Measurements from ENCODE around the gene SRF. TPM values are rescaled to one million over a fixed set of nuclear protein-coding genes. Genes with fewer than 3 reads are reported as not detected.

SRF gene
- total RNA-seq (2022), result 31.3 and 32.1 TPM in 2 replicates
- percentile 76 among the genes with signal in this experiment for Bru-seq, nascent RNA
- BruChase-seq, experiment 1, labeled RNA remaining after a 2-hour chase, result percentile 82 among the genes with signal in this experiment
- percentile 90 among the genes with signal in this experiment for BruChase-seq, experiment 2, labeled RNA remaining after a 6-hour chase
- long read RNA-seq, full-length matches to known transcripts, result 10 of 17 reads
- long read RNA-seq, partial matches to known transcripts, result 0 of 17 reads
- long read RNA-seq, other reads (novel, unspliced or antisense), result 7 of 17 reads

DNA sequence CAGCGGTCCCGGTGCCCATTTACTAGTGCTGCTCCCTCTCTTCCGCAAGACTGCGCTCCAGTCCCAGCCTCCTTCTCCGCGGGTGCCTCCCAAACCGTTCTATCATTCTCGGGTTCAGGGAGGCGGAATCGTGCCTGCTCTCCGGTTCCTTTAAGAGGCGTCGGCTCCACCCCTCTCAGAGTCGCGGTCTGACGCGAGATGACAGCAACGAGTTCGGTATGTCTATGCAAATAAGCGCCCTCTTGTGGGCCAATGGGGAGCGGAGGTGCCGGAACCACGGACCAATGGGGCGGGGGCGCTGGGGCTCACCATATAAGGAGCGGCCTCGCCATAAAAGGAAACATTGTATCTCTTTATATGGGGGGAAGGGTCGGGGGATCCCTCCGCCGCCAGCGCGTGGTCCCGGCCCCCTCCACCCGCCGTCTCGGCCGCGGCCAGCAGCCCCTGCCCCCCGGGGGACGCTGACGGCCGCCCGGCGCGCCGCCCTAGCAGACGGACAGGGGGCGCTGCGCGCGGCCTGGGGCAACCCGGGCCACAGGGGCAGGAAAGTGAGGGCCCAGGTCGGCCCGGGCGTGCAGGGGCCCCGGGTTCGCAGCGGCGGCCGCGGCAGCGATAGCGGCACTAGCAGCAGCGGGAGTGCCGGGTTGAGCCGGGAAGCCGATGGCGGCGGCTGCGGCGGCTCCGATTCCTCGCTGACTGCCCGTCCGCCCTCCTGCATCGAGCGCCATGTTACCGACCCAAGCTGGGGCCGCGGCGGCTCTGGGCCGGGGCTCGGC, at the start of gene SRF:
Gene SRF (plus strand): TSS at position 339 of the 776 bp plus-strand sequence. CDS start 388 bp downstream, at position 727.
- Mint-ChIP-seq H3K4me1 (ENCODE audit: low read depth, unreplicated experiment) (peaks cover 12% of the 10 kb centered on the region), H3K4me3 (ENCODE audit: unreplicated experiment) (peak within 1 kb of the TSS; percentile 98), H3K27me3 (ENCODE audit: insufficient read depth, unreplicated experiment) (no peaks in the 10 kb centered on the region), H3K27ac (ENCODE audit: unreplicated experiment) (peak within 1 kb of the TSS; percentile 91), H3K36me3 (ENCODE audit: insufficient read depth, unreplicated experiment) (peaks cover 50% of the 10 kb centered on the region), H3K9me3 (ENCODE audit: unreplicated experiment) (no peaks in the 10 kb centered on the region)
- TF ChIP-seq, protein P1, sequence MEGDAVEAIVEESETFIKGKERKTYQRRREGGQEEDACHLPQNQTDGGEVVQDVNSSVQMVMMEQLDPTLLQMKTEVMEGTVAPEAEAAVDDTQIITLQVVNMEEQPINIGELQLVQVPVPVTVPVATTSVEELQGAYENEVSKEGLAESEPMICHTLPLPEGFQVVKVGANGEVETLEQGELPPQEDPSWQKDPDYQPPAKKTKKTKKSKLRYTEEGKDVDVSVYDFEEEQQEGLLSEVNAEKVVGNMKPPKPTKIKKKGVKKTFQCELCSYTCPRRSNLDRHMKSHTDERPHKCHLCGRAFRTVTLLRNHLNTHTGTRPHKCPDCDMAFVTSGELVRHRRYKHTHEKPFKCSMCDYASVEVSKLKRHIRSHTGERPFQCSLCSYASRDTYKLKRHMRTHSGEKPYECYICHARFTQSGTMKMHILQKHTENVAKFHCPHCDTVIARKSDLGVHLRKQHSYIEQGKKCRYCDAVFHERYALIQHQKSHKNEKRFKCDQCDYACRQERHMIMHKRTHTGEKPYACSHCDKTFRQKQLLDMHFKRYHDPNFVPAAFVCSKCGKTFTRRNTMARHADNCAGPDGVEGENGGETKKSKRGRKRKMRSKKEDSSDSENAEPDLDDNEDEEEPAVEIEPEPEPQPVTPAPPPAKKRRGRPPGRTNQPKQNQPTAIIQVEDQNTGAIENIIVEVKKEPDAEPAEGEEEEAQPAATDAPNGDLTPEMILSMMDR (IDR thresholded peaks at IDR 0.05; ENCODE audit: insufficient read depth in 1 of 2, low read depth in 1 of 2, low read length in 1 of 2, severe bottlenecking in 1 of 2, unreplicated experiment in 1 of 2), result peak; percentile 13 to 68
- TSS peak; percentile 18 for BruUV-seq (replicated peaks)
- H3K4me3 ChIP-seq (ENCODE audit: low read depth, low read length), result peak within 1 kb of the TSS; percentile 95
- peaks cover 25% of the 10 kb centered on the region; the same call in 1 of the 2 replicates for H3K4me1 ChIP-seq
- peaks cover under 1% of the 10 kb centered on the region for H3K36me3 ChIP-seq (ENCODE audit: control insufficient read depth, insufficient read depth, low read length)
- DNase-seq, result peak; percentile 99
- CTCF ChIA-PET, result interaction anchor here (0.6 to 1.2 kb wide), 4 partner anchors 11 to 425 kb away, joined by 3 to 5 read pairs (median 4); partner anchors contain the start of genes CUL9 and TBCC
- H3K27me3 ChIP-seq (replicated peaks; ENCODE audit: control insufficient read depth, insufficient read depth, low read length), result no peaks in the 10 kb centered on the region
- POLR2A ChIA-PET, result interaction anchor here (0.6 to 1.5 kb wide), 9 partner anchors 11 to 267 kb away, joined by 3 to 16 read pairs (median 7); partner anchors contain the start of genes CNPY3, CUL7, CUL9 and KLC4
- no peaks in the 10 kb centered on the region for H3K9me3 ChIP-seq
- intact Hi-C loops (cut with micrococcal nuclease; ENCODE audit: unreplicated experiment), result loop anchor here (1.0 to 5.0 kb wide), 5 partner anchors 56 to 425 kb away; partner anchors contain the start of genes DNPH1, KLC4, MRPL2 and TBCC

DNA sequence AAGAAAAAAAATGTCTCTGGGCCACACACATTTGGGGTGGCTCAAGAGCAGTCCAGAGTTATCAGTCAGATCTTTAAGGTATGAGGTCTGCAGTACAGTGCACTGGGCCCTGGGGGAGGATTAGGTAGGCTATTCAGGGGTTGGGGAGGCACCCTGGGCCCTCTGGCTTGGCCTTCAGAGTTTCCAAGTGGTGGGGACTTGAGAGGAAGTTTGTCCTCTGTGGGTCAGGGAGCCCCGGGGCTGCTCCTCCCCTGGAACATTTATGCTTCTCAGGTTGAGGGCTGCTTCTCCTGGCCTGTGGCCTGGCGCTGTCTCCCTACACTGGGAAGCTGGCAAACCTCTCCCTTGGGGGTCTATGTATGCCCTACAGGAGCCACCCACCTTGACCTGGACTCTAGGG, 48.9 kb upstream of the SRF start:
- Histone ChIP-seq H3K9me3 (no peaks in the 10 kb centered on the region), H3K4me3 (ENCODE audit: low read depth, low read length) (no peak overlapping the region), H3K4me1 (no peaks in the 10 kb centered on the region), H3K36me3 (ENCODE audit: control insufficient read depth, insufficient read depth, low read length) (no peaks in the 10 kb centered on the region), H3K27me3 (replicated peaks; ENCODE audit: control insufficient read depth, insufficient read depth, low read length) (no peaks in the 10 kb centered on the region)
- TF ChIP-seq, protein P1 (IDR thresholded peaks at IDR 0.05; ENCODE audit: insufficient read depth in 1 of 2, low read depth in 1 of 2, low read length in 1 of 2, severe bottlenecking in 1 of 2, unreplicated experiment in 1 of 2), result no peak
- POLR2A ChIA-PET, result no interaction called here
- H3K4me1 Mint-ChIP-seq (ENCODE audit: low read depth, unreplicated experiment), result peaks cover 7% of the 10 kb centered on the region
- DNase-seq, result no peak
- no peaks in the 10 kb centered on the region for H3K9me3 Mint-ChIP-seq (ENCODE audit: unreplicated experiment)
- peaks cover 10% of the 10 kb centered on the region for H3K36me3 Mint-ChIP-seq (ENCODE audit: insufficient read depth, unreplicated experiment)
- no TSS peak for BruUV-seq (replicated peaks)
- no peaks in the 10 kb centered on the region for H3K27me3 Mint-ChIP-seq (ENCODE audit: insufficient read depth, unreplicated experiment)
- no peak overlapping the region for H3K27ac Mint-ChIP-seq (ENCODE audit: unreplicated experiment)
- CTCF ChIA-PET, result no interaction called here
- intact Hi-C loops (cut with micrococcal nuclease; ENCODE audit: unreplicated experiment), result no loop called here
- H3K4me3 Mint-ChIP-seq (ENCODE audit: unreplicated experiment), result no peak overlapping the region

DNA sequence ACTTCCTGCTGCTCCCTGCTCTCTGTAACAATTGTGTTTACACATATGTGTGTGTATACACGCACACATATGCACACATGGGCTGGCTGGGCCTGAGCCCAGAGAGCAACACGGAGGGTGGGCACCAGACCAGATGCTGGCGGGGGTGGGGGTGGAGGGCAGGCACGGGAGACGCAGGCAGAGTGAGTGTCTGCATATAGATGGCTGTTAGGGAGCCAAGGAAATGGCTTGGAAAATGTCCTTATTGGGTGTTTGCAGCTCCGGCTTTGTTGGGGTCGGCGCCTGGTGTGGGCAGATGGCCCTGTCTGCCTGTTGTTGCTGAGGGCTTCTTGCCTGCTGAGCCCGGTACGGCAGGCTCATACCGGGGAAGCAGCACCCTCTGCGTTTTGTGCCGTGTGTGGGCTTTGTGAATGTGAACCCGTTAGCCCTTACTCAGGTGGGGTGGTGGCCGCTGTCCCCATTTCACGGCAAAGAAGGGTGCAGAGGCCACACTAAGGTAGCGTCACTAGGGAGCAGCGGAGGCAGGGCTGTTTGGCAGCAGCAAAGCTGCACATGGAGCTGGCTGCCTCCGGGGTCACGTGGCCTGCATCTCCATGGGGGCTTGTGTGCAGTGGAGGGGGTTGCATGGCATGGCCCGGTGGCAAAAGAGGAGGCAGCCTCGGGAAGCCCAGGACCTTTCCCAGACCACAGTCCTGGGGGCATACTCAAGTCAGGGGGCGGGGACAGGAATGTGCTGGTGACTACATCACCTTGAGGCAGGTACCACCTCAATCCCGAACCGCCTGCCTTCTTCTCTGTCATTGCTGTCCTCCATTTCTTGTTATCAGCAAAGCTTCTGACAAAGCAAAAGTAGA, 47.4 kb upstream of the SRF start:
- DNase-seq, result no peak
- H3K4me3 ChIP-seq (ENCODE audit: low read depth, low read length), result no peak overlapping the region
- BruUV-seq (replicated peaks), result no TSS peak
- no peak overlapping the region for H3K4me3 Mint-ChIP-seq (ENCODE audit: unreplicated experiment)
- peaks cover 7% of the 10 kb centered on the region for H3K4me1 Mint-ChIP-seq (ENCODE audit: low read depth, unreplicated experiment)
- TF ChIP-seq, protein P1 (IDR thresholded peaks at IDR 0.05; ENCODE audit: insufficient read depth in 1 of 2, low read depth in 1 of 2, low read length in 1 of 2, severe bottlenecking in 1 of 2, unreplicated experiment in 1 of 2), result no peak
- ChIA-PET POLR2A (no interaction called here), CTCF (no interaction called here)
- peaks cover 4% of the 10 kb centered on the region for H3K36me3 Mint-ChIP-seq (ENCODE audit: insufficient read depth, unreplicated experiment)
- no peaks in the 10 kb centered on the region for H3K9me3 Mint-ChIP-seq (ENCODE audit: unreplicated experiment)
- no peaks in the 10 kb centered on the region for H3K9me3 ChIP-seq
- no peaks in the 10 kb centered on the region for H3K27me3 ChIP-seq (replicated peaks; ENCODE audit: control insufficient read depth, insufficient read depth, low read length)
- H3K27ac Mint-ChIP-seq (ENCODE audit: unreplicated experiment), result no peak overlapping the region
- no peaks in the 10 kb centered on the region for H3K27me3 Mint-ChIP-seq (ENCODE audit: insufficient read depth, unreplicated experiment)
- no peaks in the 10 kb centered on the region for H3K36me3 ChIP-seq (ENCODE audit: control insufficient read depth, insufficient read depth, low read length)
- intact Hi-C loops (cut with micrococcal nuclease; ENCODE audit: unreplicated experiment), result no loop called here
- H3K4me1 ChIP-seq, result no peaks in the 10 kb centered on the region

All from Caco-2 (cell line).